Fibroblast of lung (primary cell): Measurements from ENCODE around the gene MLST8.

Source experiments
- CTCF ChIP-seq, 2 donors: IDR thresholded peaks in 1 of 2; conservative IDR thresholded peaks in 1 of 2; 1 replicate in 1 of 2; 2 replicates in 1 of 2; pipeline ENCODE4 v1.5.1; 2011 to 2012; ENCODE audit warnings: low read length in 2 of 2, control low read depth in 1 of 2, inconsistent platforms in 1 of 2, low read depth in 1 of 2, mild to moderate bottlenecking in 1 of 2
- EZH2 ChIP-seq: IDR thresholded peaks from 2 replicates; pipeline ENCODE4 v1.5.1; 2012; ENCODE audit warnings: low read length, control low read depth, mild to moderate bottlenecking; ENCODE audit errors: missing control alignments

GRCh38 chr16:2252806-2253148 is 47.5 kb downstream of the MLST8 start:
- TF ChIP-seq CTCF (conservative IDR thresholded peaks at IDR 0.05 in 1 of 2, IDR thresholded peaks at IDR 0.05 in 1 of 2; ENCODE audit: low read depth in 1 of 2, low read length in 2 of 2), result no peak
- TF ChIP-seq EZH2, result no peak
